WTC11 (cell line): ENCODE measurements around the gene SF3B2. TPM values are rescaled to one million over a fixed set of nuclear protein-coding genes. Genes with fewer than 3 reads are reported as not detected.

Experiments
- CREM ChIP-seq: sonication (generic); formaldehyde crosslinking; IDR thresholded peaks from 2 replicates; pipeline ENCODE4 v1.8.1; 2022; ENCODE audit warnings: mild to moderate bottlenecking, missing genetic modification reagents, moderate library complexity
- FOXP1 ChIP-seq: sonication (generic); formaldehyde crosslinking; IDR thresholded peaks from 2 replicates; pipeline ENCODE4 v1.8.0; 2022; ENCODE audit warnings: missing genetic modification reagents, mild to moderate bottlenecking, moderate library complexity, borderline replicate concordance
- TP53 ChIP-seq: sonication (generic); formaldehyde crosslinking; IDR thresholded peaks from 2 replicates; pipeline ENCODE4 v1.8.1; 2023; ENCODE audit warnings: mild to moderate bottlenecking, missing genetic modification reagents
- ZNF263 ChIP-seq: sonication (generic); formaldehyde crosslinking; IDR thresholded peaks from 2 replicates; pipeline ENCODE4 v1.8.1; 2022; ENCODE audit warnings: low read depth, mild to moderate bottlenecking, moderate library complexity, missing genetic modification reagents
- ZNF671 ChIP-seq: fragments of 250-450 bp; sonication (Bioruptor Pico); IDR thresholded peaks from 2 replicates; pipeline ENCODE4 v1.8.0; 2021; ENCODE audit warnings: mild to moderate bottlenecking
- total RNA-seq: library from RNA; stranded (reverse); gene quantifications from 3 replicates; pipeline ENCODE4 v1.2.3, GENCODE V29; 2021
- TF ChIP-seq, protein P1 (sequence below): sonication (generic); formaldehyde crosslinking; IDR thresholded peaks from 2 replicates; pipeline ENCODE4 v1.8.1; 2023; ENCODE audit warnings: mild to moderate bottlenecking, missing genetic modification reagents
- TF ChIP-seq, protein P2 (sequence below): sonication (generic); formaldehyde crosslinking; IDR thresholded peaks from 2 replicates; pipeline ENCODE4 v1.8.0; 2022; ENCODE audit warnings: mild to moderate bottlenecking, missing genetic modification reagents
- TF ChIP-seq, protein P3 (sequence below): sonication (generic); formaldehyde crosslinking; IDR thresholded peaks from 2 replicates; pipeline ENCODE4 v1.8.0; 2022; ENCODE audit warnings: mild to moderate bottlenecking, missing genetic modification reagents
- TF ChIP-seq, protein P4 (sequence below): sonication (generic); formaldehyde crosslinking; IDR thresholded peaks from 2 replicates; pipeline ENCODE4 v1.8.1; 2023; ENCODE audit warnings: mild to moderate bottlenecking, moderate library complexity, missing genetic modification reagents
- TF ChIP-seq, protein P5 (sequence below): fragments of 250-450 bp; sonication (Bioruptor Pico); conservative IDR thresholded peaks from 2 replicates; pipeline ENCODE4 v1.9.0; 2021; ENCODE audit warnings: mild to moderate bottlenecking
- TF ChIP-seq, protein P6 (sequence below): fragments of 250-450 bp; sonication (Bioruptor Pico); IDR thresholded peaks from 2 replicates; pipeline ENCODE4 v1.8.0; 2021; ENCODE audit warnings: mild to moderate bottlenecking
- TF ChIP-seq, protein P7 (sequence below): fragments of 250-450 bp; sonication (Bioruptor Pico); IDR thresholded peaks from 2 replicates; pipeline ENCODE4 v1.9.0; 2021; ENCODE audit warnings: moderate library complexity, mild to moderate bottlenecking, inconsistent platforms, borderline replicate concordance

SF3B2 gene
- total RNA-seq, 1 experiment from 2014 or later, result 295 TPM

DNA sequence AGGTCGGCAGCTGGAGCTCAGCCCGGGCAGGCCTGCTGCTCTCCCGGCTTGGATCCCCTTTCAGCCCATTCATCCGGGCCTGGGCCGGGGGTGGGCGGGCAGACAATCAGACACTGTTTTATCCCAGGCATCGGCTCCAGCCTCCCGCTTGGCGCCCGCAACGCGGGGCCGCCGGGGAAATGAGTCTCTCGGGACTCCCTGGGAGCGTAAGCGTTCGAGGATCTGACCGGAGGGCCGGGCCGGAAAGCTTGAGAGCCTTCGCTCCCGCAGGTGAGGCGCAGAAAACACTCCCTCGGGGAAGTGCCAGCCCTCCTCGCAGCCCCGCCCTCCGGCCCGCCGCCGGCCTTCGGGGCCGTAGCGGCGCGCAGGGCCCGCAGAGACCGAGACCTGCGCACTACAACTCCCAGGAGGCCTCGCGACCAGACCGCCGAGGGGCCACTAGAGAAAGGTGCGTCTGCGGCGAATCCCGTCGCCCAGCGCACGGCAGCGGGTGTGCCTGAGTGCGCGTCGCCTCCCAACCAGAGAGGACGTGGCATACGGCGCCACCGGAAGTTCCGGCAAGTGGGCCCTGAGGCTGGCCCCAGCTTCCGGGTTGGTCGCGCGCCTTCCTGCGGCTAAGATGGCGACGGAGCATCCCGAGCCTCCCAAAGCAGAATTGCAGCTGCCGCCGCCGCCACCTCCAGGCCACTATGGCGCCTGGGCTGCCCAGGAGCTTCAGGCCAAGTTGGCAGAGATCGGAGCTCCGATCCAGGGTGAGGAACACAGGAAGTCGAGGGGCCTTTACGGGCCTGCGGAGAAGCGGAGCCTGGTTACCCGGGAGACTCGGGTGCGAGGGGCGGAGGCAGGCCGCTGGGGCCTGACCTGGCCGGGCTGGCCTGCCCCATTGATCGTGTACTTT is at the start of gene SF3B2 (continued):
- TF ChIP-seq, protein P1, sequence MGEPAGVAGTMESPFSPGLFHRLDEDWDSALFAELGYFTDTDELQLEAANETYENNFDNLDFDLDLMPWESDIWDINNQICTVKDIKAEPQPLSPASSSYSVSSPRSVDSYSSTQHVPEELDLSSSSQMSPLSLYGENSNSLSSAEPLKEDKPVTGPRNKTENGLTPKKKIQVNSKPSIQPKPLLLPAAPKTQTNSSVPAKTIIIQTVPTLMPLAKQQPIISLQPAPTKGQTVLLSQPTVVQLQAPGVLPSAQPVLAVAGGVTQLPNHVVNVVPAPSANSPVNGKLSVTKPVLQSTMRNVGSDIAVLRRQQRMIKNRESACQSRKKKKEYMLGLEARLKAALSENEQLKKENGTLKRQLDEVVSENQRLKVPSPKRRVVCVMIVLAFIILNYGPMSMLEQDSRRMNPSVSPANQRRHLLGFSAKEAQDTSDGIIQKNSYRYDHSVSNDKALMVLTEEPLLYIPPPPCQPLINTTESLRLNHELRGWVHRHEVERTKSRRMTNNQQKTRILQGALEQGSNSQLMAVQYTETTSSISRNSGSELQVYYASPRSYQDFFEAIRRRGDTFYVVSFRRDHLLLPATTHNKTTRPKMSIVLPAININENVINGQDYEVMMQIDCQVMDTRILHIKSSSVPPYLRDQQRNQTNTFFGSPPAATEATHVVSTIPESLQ (CRISPR knock-in tag), result no peak
- TF ChIP-seq FOXP1 (CRISPR knock-in tag) (no peak), ZNF263 (CRISPR knock-in tag) (no peak), CREM (CRISPR knock-in tag) (peak; percentile 76; the same call in 1 of the 2 replicates), ZNF671 (CRISPR knock-in tag) (no peak), TP53 (CRISPR knock-in tag) (no peak)
- TF ChIP-seq, protein P2, sequence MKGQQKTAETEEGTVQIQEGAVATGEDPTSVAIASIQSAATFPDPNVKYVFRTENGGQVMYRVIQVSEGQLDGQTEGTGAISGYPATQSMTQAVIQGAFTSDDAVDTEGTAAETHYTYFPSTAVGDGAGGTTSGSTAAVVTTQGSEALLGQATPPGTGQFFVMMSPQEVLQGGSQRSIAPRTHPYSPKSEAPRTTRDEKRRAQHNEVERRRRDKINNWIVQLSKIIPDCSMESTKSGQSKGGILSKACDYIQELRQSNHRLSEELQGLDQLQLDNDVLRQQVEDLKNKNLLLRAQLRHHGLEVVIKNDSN (CRISPR knock-in tag), result peak; percentile 8; the same call in 1 of the 2 replicates
- TF ChIP-seq, protein P3, sequence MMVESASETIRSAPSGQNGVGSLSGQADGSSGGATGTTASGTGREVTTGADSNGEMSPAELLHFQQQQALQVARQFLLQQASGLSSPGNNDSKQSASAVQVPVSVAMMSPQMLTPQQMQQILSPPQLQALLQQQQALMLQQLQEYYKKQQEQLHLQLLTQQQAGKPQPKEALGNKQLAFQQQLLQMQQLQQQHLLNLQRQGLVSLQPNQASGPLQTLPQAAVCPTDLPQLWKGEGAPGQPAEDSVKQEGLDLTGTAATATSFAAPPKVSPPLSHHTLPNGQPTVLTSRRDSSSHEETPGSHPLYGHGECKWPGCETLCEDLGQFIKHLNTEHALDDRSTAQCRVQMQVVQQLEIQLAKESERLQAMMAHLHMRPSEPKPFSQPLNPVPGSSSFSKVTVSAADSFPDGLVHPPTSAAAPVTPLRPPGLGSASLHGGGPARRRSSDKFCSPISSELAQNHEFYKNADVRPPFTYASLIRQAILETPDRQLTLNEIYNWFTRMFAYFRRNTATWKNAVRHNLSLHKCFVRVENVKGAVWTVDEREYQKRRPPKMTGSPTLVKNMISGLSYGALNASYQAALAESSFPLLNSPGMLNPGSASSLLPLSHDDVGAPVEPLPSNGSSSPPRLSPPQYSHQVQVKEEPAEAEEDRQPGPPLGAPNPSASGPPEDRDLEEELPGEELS (CRISPR knock-in tag), result no peak
- TF ChIP-seq, protein P4, sequence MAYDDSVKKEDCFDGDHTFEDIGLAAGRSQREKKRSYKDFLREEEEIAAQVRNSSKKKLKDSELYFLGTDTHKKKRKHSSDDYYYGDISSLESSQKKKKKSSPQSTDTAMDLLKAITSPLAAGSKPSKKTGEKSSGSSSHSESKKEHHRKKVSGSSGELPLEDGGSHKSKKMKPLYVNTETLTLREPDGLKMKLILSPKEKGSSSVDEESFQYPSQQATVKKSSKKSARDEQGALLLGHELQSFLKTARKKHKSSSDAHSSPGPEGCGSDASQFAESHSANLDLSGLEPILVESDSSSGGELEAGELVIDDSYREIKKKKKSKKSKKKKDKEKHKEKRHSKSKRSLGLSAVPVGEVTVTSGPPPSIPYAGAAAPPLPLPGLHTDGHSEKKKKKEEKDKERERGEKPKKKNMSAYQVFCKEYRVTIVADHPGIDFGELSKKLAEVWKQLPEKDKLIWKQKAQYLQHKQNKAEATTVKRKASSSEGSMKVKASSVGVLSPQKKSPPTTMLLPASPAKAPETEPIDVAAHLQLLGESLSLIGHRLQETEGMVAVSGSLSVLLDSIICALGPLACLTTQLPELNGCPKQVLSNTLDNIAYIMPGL (CRISPR knock-in tag), result peak; percentile 32; the same call in 1 of the 2 replicates
- TF ChIP-seq, protein P5, sequence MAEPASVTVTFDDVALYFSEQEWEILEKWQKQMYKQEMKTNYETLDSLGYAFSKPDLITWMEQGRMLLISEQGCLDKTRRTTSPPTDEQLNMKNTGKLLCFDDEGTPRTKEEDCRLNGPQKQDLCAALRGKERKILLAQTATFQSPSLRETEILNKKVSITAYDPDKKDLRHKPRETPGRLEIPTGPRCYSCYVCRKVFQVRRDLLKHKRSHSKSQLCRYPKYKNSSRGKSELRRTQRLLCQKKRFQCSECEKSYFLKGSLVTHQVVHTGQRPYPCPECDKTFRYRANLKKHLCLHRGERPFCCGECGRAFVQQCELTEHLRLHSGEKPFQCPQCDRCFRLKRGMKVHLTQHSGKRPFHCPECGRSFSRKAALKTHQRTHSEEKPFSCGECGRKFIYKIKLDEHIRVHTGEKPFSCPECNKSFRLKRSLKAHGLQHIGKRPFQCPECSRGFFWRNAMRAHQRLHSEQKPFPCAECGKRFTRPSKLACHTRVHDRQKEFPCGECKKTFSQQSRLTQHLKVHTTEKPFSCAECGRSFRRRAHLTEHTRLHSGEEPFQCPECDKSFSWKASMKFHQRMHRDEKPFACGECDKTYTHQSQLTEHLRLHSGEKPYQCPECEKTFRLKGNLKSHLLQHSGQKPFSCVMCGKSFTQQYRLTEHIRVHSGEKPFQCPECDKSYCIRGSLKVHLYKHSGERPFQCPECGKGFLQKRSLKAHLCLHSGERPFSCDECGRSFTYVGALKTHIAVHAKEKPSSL (CRISPR knock-in tag), result no peak
- TF ChIP-seq, protein P6, sequence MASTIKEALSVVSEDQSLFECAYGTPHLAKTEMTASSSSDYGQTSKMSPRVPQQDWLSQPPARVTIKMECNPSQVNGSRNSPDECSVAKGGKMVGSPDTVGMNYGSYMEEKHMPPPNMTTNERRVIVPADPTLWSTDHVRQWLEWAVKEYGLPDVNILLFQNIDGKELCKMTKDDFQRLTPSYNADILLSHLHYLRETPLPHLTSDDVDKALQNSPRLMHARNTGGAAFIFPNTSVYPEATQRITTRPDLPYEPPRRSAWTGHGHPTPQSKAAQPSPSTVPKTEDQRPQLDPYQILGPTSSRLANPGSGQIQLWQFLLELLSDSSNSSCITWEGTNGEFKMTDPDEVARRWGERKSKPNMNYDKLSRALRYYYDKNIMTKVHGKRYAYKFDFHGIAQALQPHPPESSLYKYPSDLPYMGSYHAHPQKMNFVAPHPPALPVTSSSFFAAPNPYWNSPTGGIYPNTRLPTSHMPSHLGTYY, result no peak
- TF ChIP-seq, protein P7, sequence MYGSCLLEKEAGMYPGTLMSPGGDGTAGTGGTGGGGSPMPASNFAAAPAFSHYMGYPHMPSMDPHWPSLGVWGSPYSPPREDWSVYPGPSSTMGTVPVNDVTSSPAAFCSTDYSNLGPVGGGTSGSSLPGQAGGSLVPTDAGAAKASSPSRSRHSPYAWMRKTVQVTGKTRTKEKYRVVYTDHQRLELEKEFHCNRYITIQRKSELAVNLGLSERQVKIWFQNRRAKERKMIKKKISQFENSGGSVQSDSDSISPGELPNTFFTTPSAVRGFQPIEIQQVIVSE (CRISPR knock-in tag), result no peak
